ENCODE results near the gene REL.

- TF ChIP-seq, protein P1, sequence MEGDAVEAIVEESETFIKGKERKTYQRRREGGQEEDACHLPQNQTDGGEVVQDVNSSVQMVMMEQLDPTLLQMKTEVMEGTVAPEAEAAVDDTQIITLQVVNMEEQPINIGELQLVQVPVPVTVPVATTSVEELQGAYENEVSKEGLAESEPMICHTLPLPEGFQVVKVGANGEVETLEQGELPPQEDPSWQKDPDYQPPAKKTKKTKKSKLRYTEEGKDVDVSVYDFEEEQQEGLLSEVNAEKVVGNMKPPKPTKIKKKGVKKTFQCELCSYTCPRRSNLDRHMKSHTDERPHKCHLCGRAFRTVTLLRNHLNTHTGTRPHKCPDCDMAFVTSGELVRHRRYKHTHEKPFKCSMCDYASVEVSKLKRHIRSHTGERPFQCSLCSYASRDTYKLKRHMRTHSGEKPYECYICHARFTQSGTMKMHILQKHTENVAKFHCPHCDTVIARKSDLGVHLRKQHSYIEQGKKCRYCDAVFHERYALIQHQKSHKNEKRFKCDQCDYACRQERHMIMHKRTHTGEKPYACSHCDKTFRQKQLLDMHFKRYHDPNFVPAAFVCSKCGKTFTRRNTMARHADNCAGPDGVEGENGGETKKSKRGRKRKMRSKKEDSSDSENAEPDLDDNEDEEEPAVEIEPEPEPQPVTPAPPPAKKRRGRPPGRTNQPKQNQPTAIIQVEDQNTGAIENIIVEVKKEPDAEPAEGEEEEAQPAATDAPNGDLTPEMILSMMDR (IDR thresholded peaks at IDR 0.05; ENCODE audit: borderline replicate concordance, extremely low read depth, low read length, poor library complexity, severe bottlenecking) = no peak
- no peak for TF ChIP-seq EZH2 (IDR thresholded peaks at IDR 0.05; ENCODE audit: borderline replicate concordance, low read depth, low read length, severe bottlenecking)
Observed at GRCh38 chr2:60898567-60898966, 17.2 kb downstream of the REL start.

All from DND-41 (cell line).